ENCODE results near the gene CCT4.
A peak's percentile ranks its signal among the peaks of the same experiment; 100 is the strongest.
"Not testable (repeated sequence)": the region's sequence is repeated elsewhere in the genome, so short reads cannot be mapped to it uniquely, and the experiment has no call there.

Gene CCT4

DNA sequence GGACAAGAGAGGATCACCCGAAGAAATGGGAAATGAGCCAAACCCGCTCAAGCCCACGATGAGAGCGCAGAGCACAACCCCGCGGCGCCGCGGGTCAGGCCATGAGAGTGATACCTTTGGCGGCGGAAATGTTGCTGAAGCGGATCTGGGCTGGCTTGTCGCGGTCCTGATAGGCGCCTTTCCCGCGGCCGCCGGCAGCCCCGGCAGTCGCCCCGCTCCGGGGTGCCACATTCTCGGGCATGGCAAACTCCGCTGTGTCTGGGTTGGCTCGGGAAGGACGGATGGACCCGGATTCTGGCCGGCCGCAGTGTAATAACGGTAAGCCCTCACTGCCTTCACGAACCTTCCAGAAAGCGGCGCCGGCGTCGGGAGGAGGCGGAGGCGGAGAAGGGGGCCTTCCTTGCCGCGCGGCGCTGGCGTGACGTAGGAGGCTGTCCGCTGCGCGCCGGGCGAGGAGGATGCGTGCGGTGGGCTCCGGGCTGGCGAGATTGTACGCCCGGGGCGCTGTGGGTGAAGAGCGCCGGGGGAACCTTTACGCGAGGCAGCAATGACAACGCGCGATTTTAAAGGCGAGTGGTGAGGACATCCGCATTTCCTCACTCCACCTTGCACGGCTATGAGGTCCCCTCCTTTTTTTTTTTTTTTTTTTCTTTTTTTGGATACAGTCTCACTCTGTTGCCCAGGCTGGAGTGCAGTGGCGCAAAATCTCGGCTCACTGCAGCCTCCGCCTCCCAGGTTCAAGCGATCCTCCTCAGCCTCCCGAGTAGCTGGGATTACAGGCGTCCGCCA, at the start of gene CCT4:
Gene CCT4, minus strand, starts transcription at position 390 of the 789 bp plus-strand sequence. Its CDS starts 149 bp downstream, at position 241.
- peaks cover 19% of the 10 kb centered on the region for H3K36me3 ChIP-seq (ENCODE audit: control insufficient read depth, low read depth, low read length)
- H3K27ac ChIP-seq (ENCODE audit: low read length) = peak within 1 kb of the TSS; percentile 98
- H3K27me3 ChIP-seq (ENCODE audit: control insufficient read depth, insufficient read depth, low read length) = no peaks in the 10 kb centered on the region
- no peaks in the 10 kb centered on the region for H3K9me3 ChIP-seq (ENCODE audit: control insufficient read depth, low read depth, low read length)
- H3K4me1 ChIP-seq (ENCODE audit: control insufficient read depth, low read depth, low read length) = no peaks in the 10 kb centered on the region
- H3K4me3 ChIP-seq (ENCODE audit: low read length) = peak within 1 kb of the TSS; percentile 100
- H3K9ac ChIP-seq (ENCODE audit: low read length) = peak within 1 kb of the TSS; percentile 100

- Histone ChIP-seq H3K27ac (ENCODE audit: low read length) (no peak overlapping the region), H3K9ac (ENCODE audit: low read length) (no peak overlapping the region), H3K4me3 (ENCODE audit: low read length) (no peak overlapping the region), H3K27me3 (ENCODE audit: control insufficient read depth, insufficient read depth, low read length) (no peaks in the 10 kb centered on the region), H3K4me1 (ENCODE audit: control insufficient read depth, low read depth, low read length) (no peaks in the 10 kb centered on the region), H3K9me3 (ENCODE audit: control insufficient read depth, low read depth, low read length) (no peaks in the 10 kb centered on the region), H3K36me3 (ENCODE audit: control insufficient read depth, low read depth, low read length) (no peaks in the 10 kb centered on the region)
Measured at GRCh38 chr2:61937886-61938285, 49.4 kb upstream of the CCT4 start.

- no peaks in the 10 kb centered on the region for H3K27me3 ChIP-seq (ENCODE audit: control insufficient read depth, insufficient read depth, low read length)
- H3K4me3 ChIP-seq (ENCODE audit: low read length) = no peak overlapping the region
- H3K27ac ChIP-seq (ENCODE audit: low read length) = no peak overlapping the region
- no peaks in the 10 kb centered on the region for H3K4me1 ChIP-seq (ENCODE audit: control insufficient read depth, low read depth, low read length)
- H3K36me3 ChIP-seq (ENCODE audit: control insufficient read depth, low read depth, low read length) = no peaks in the 10 kb centered on the region
- H3K9me3 ChIP-seq (ENCODE audit: control insufficient read depth, low read depth, low read length) = no peaks in the 10 kb centered on the region
- H3K9ac ChIP-seq (ENCODE audit: low read length) = no peak overlapping the region
Measured at GRCh38 chr2:61937098-61937497, 48.6 kb upstream of the CCT4 start.

- Histone ChIP-seq H3K36me3 (ENCODE audit: control insufficient read depth, low read depth, low read length) (no peaks in the 10 kb centered on the region), H3K9me3 (ENCODE audit: control insufficient read depth, low read depth, low read length) (no peaks in the 10 kb centered on the region), H3K4me3 (ENCODE audit: low read length) (no peak overlapping the region), H3K27ac (ENCODE audit: low read length) (no peak overlapping the region), H3K9ac (ENCODE audit: low read length) (no peak overlapping the region), H3K27me3 (ENCODE audit: control insufficient read depth, insufficient read depth, low read length) (no peaks in the 10 kb centered on the region), H3K4me1 (ENCODE audit: control insufficient read depth, low read depth, low read length) (peaks cover 26% of the 10 kb centered on the region)
Measured at GRCh38 chr2:61928826-61929461, 40.5 kb upstream of the CCT4 start.

DNA sequence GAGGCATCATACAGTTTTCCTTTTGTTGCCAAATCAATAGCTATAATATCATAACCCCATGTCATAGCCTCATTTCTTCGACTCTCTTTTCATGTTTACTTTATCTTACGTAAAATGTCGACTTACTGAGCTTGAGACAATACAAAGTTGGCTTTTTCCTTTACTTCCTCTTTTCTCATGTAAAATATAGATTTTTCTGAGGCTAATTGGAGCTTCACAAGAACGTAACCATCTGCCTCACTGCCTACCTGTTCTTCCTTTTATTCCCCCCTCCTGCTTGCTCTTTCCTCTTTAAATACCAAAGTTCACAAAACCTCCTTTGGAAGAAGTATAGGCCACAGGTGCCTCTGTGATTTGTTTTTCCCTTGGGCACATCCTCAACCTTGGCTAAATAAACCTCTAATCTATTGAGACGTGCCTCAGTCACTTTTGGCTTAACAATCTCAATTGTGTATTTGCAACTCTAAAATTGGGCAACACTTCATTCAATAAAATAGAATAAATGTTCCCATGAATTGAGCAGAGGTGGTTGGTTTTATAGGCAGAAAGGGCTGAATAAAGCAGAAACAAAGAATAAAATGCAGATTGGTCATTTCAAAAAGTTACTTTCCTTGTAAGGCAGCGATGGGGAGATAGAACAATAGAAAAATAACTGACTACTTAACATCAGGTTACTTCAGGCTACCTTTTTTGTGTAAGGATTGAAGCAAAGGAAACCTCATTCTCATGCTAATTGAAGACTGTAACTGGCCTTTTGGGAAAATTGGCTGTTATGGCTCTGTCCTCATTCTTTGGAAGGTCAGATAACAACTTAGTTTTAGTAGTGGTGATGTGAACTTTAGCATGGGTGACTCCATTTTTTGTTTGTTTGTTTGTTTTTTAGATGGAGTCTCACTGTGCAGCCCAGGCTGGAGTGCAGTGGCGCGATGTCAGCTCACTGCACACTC, 38.3 kb upstream of the CCT4 start:
- Histone ChIP-seq H3K4me1 (ENCODE audit: control insufficient read depth, low read depth, low read length) (peaks cover 26% of the 10 kb centered on the region), H3K9ac (ENCODE audit: low read length) (no peak overlapping the region), H3K27me3 (ENCODE audit: control insufficient read depth, insufficient read depth, low read length) (no peaks in the 10 kb centered on the region), H3K9me3 (ENCODE audit: control insufficient read depth, low read depth, low read length) (no peaks in the 10 kb centered on the region), H3K27ac (ENCODE audit: low read length) (no peak overlapping the region), H3K36me3 (ENCODE audit: control insufficient read depth, low read depth, low read length) (no peaks in the 10 kb centered on the region), H3K4me3 (ENCODE audit: low read length) (no peak overlapping the region)

- Histone ChIP-seq H3K27me3 (ENCODE audit: control insufficient read depth, insufficient read depth, low read length) (no peaks in the 10 kb centered on the region), H3K9me3 (ENCODE audit: control insufficient read depth, low read depth, low read length) (no peaks in the 10 kb centered on the region), H3K27ac (ENCODE audit: low read length) (no peak overlapping the region), H3K9ac (ENCODE audit: low read length) (no peak overlapping the region), H3K36me3 (ENCODE audit: control insufficient read depth, low read depth, low read length) (no peaks in the 10 kb centered on the region), H3K4me3 (ENCODE audit: low read length) (no peak overlapping the region), H3K4me1 (ENCODE audit: control insufficient read depth, low read depth, low read length) (peaks cover 26% of the 10 kb centered on the region)
Measured at GRCh38 chr2:61924895-61925663, 36.6 kb upstream of the CCT4 start.

DNA sequence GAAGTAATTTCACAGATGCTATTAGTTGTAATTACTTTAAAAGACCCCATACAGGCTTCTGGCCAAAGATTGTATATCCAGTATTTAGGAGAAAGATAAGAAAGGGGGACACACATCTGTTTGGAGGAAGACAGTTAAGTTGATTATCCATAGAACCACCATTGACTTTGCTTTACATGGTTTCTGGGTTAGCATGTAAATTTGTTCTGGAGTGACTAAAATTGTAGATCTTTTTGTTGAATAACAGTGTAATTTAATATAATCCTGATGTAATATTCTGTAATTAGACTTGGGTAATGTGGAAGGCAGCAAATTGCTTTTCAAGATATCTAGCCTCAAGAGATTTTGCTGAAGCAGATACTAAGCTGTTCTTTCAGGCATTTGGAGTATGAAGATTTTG, 34.3 kb upstream of the CCT4 start:
- peaks cover 21% of the 10 kb centered on the region for H3K4me1 ChIP-seq (ENCODE audit: control insufficient read depth, low read depth, low read length)
- H3K4me3 ChIP-seq (ENCODE audit: low read length) = no peak overlapping the region
- no peaks in the 10 kb centered on the region for H3K36me3 ChIP-seq (ENCODE audit: control insufficient read depth, low read depth, low read length)
- no peak overlapping the region for H3K9ac ChIP-seq (ENCODE audit: low read length)
- H3K27me3 ChIP-seq (ENCODE audit: control insufficient read depth, insufficient read depth, low read length) = no peaks in the 10 kb centered on the region
- H3K9me3 ChIP-seq (ENCODE audit: control insufficient read depth, low read depth, low read length) = no peaks in the 10 kb centered on the region
- no peak overlapping the region for H3K27ac ChIP-seq (ENCODE audit: low read length)

GRCh38 chr2:61920548-61920947, 32.1 kb upstream of the CCT4 start:
- Histone ChIP-seq H3K4me3 (ENCODE audit: low read length) (no peak overlapping the region), H3K27me3 (ENCODE audit: control insufficient read depth, insufficient read depth, low read length) (no peaks in the 10 kb centered on the region), H3K9ac (ENCODE audit: low read length) (no peak overlapping the region), H3K9me3 (ENCODE audit: control insufficient read depth, low read depth, low read length) (no peaks in the 10 kb centered on the region), H3K4me1 (ENCODE audit: control insufficient read depth, low read depth, low read length) (peaks cover 7% of the 10 kb centered on the region), H3K27ac (ENCODE audit: low read length) (no peak overlapping the region), H3K36me3 (ENCODE audit: control insufficient read depth, low read depth, low read length) (no peaks in the 10 kb centered on the region)

DNA sequence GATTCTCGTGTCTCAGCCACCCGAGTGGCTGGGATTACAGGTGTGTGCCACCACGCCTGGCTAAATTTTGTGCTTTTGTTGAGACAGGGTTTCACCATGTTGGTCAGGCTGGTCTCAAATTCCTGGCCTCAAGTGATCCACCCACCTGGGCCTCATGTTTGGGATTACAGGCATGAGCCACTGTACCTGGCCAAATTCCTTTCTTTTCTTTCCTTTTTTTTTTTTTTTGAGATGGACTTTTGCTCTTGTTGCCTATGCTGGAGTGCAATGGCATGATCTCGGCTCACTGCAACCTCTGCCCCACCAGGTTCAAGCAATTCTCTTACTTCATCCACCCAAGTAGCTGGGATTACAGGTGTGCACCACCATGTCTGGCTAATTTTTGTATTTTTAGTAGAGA, 26.3 kb upstream of the CCT4 start:
- not testable (repeated sequence) for H3K4me1 ChIP-seq (ENCODE audit: control insufficient read depth, low read depth, low read length); H3K27ac ChIP-seq (ENCODE audit: low read length); H3K36me3 ChIP-seq (ENCODE audit: control insufficient read depth, low read depth, low read length); H3K9ac ChIP-seq (ENCODE audit: low read length); H3K9me3 ChIP-seq (ENCODE audit: control insufficient read depth, low read depth, low read length); H3K27me3 ChIP-seq (ENCODE audit: control insufficient read depth, insufficient read depth, low read length); H3K4me3 ChIP-seq (ENCODE audit: low read length)

DNA sequence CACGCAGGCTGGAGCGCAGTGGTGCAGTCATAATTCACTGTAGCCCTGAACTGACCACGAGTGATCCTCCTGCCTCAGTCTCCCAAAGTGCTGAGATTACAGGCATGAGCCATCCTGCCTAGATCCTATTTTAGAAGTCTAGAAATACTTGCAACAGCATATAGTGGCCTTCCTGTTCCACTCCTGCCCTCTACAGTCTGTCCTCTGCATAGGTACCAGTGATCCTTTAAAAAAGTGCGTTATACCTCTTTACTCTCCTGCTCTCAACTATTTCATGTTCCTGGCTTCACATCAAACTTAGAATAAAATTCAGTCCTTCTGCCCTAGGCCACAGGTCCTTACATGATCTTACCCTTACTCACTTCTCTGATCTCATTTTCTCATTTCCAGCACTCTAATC, 23.1 kb upstream of the CCT4 start:
- no peak overlapping the region for H3K27ac ChIP-seq (ENCODE audit: low read length)
- no peaks in the 10 kb centered on the region for H3K9me3 ChIP-seq (ENCODE audit: control insufficient read depth, low read depth, low read length)
- H3K27me3 ChIP-seq (ENCODE audit: control insufficient read depth, insufficient read depth, low read length) = no peaks in the 10 kb centered on the region
- no peaks in the 10 kb centered on the region for H3K4me1 ChIP-seq (ENCODE audit: control insufficient read depth, low read depth, low read length)
- no peak overlapping the region for H3K9ac ChIP-seq (ENCODE audit: low read length)
- no peaks in the 10 kb centered on the region for H3K36me3 ChIP-seq (ENCODE audit: control insufficient read depth, low read depth, low read length)
- H3K4me3 ChIP-seq (ENCODE audit: low read length) = no peak overlapping the region

GRCh38 chr2:61910603-61911002, 22.1 kb upstream of the CCT4 start:
- Histone ChIP-seq H3K9ac (ENCODE audit: low read length) (no peak overlapping the region), H3K4me1 (ENCODE audit: control insufficient read depth, low read depth, low read length) (no peaks in the 10 kb centered on the region), H3K27ac (ENCODE audit: low read length) (no peak overlapping the region), H3K4me3 (ENCODE audit: low read length) (no peak overlapping the region), H3K27me3 (ENCODE audit: control insufficient read depth, insufficient read depth, low read length) (no peaks in the 10 kb centered on the region), H3K36me3 (ENCODE audit: control insufficient read depth, low read depth, low read length) (no peaks in the 10 kb centered on the region), H3K9me3 (ENCODE audit: control insufficient read depth, low read depth, low read length) (no peaks in the 10 kb centered on the region)

All from iPS-18a (cell line).